ENCODE data around the gene MT1HL1. TPM values are rescaled to one million over a fixed set of nuclear protein-coding genes. Genes with fewer than 3 reads are reported as not detected.

The MT1HL1 gene
- total and polyA plus RNA-seq, 2 donors (not counting 1 experiment from before 2014, with no cell fraction given) = not detected

DNA sequence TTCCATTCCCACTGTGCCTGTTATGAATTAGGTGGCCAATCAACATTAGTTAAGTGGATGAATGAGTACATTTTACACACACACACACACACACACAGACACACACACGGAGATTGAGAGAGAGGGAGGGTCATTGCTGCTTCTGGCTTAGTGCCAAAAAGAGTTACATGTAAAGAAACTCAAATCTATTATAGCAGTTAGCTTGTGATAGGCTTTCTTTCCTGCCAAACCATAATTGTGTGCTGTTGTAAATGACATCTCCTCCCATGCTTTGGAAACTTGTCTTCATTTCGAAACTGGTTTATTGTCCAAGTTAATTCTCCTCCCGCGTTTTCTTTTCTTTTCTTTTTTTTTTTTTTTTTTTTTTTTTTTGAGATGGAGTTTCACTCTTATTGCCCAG is 1.4 kb upstream of the MT1HL1 start:
- no peaks in the 10 kb centered on the region for H3K27me3 ChIP-seq (replicated peaks in 1 of 4; ENCODE audit: control extremely low read depth in 1 of 4, control insufficient read depth in 3 of 4, insufficient read depth in 4 of 4, low read length in 3 of 4)
- ATAC-seq (ENCODE audit: low read depth) (no peak), DNase-seq (no peak)
- intact Hi-C loops (cut with micrococcal nuclease) = no loop called here
- no peak overlapping the region for H3K4me3 ChIP-seq (ENCODE audit: control extremely low read depth in 1 of 5, extremely low read depth in 1 of 5, insufficient read depth in 1 of 5, low read depth in 2 of 5, low read length in 4 of 5)
- Mint-ChIP-seq H3K4me1 (no peaks in the 10 kb centered on the region), H3K27me3 (no peaks in the 10 kb centered on the region), H3K9me3 (ENCODE audit: insufficient read depth) (no peaks in the 10 kb centered on the region), H3K27ac (no peak overlapping the region), H3K4me3 (no peak overlapping the region)
- CTCF ChIA-PET = no interaction called here
- POLR2A ChIA-PET = no interaction called here
- no peaks in the 10 kb centered on the region for H3K4me1 ChIP-seq (ENCODE audit: control insufficient read depth in 2 of 2, insufficient read depth in 2 of 2, low read length in 2 of 2)
- H3K36me3 ChIP-seq (replicated peaks in 1 of 2; ENCODE audit: control extremely low read depth in 1 of 2, control insufficient read depth in 1 of 2, extremely low read depth in 1 of 2, insufficient read depth in 2 of 2, low read length in 1 of 2) = no peaks in the 10 kb centered on the region
- no peak overlapping the region for H3K9ac ChIP-seq (ENCODE audit: low read length)
- H4K20me1 ChIP-seq (ENCODE audit: control insufficient read depth, insufficient read depth, low read length, poor library complexity, severe bottlenecking) = no peaks in the 10 kb centered on the region
- no peak overlapping the region for H2AFZ ChIP-seq (ENCODE audit: insufficient read depth, low read depth, low read length, poor library complexity, severe bottlenecking)
- no peak overlapping the region for H3K4me2 ChIP-seq (replicated peaks; ENCODE audit: low read depth, low read length, poor library complexity, severe bottlenecking)
- WGBS (ENCODE audit: insufficient coverage) = no CpG with 5 or more reads among the region's 4 CpGs
- H3K27ac ChIP-seq (ENCODE audit: low read length in 2 of 2) = no peak overlapping the region
- peaks cover 0 to 4% (median 0%) of the 10 kb centered on the region in 3 donors for H3K9me3 ChIP-seq (ENCODE audit: control extremely low read depth in 1 of 3, control insufficient read depth in 2 of 3, insufficient read depth in 1 of 3, low read length in 2 of 3)
- H3K79me2 ChIP-seq (ENCODE audit: control insufficient read depth, insufficient read depth, low read length) = no peaks in the 10 kb centered on the region
- TF ChIP-seq CTCF (IDR thresholded peaks at IDR 0.05) (no peak), EZH2 (IDR thresholded peaks at IDR 0.05; ENCODE audit: borderline replicate concordance, insufficient read depth, low read depth, low read length, poor library complexity, severe bottlenecking) (no peak)

- H3K9me3 Mint-ChIP-seq (ENCODE audit: insufficient read depth) = no peaks in the 10 kb centered on the region
- no peak overlapping the region for H3K27ac ChIP-seq (ENCODE audit: low read length in 2 of 2)
- no peaks in the 10 kb centered on the region for H3K4me1 Mint-ChIP-seq
- no peaks in the 10 kb centered on the region for H3K27me3 ChIP-seq (replicated peaks in 1 of 4; ENCODE audit: control extremely low read depth in 1 of 4, control insufficient read depth in 3 of 4, insufficient read depth in 4 of 4, low read length in 3 of 4)
- H3K27ac Mint-ChIP-seq = no peak overlapping the region
- no peak overlapping the region for H3K4me3 ChIP-seq (ENCODE audit: control extremely low read depth in 1 of 5, extremely low read depth in 1 of 5, insufficient read depth in 1 of 5, low read depth in 2 of 5, low read length in 4 of 5)
- ATAC-seq (ENCODE audit: low read depth) (no peak), DNase-seq (no peak)
- POLR2A ChIA-PET = no interaction called here
- no peaks in the 10 kb centered on the region for H3K36me3 ChIP-seq (replicated peaks in 1 of 2; ENCODE audit: control extremely low read depth in 1 of 2, control insufficient read depth in 1 of 2, extremely low read depth in 1 of 2, insufficient read depth in 2 of 2, low read length in 1 of 2)
- H3K4me1 ChIP-seq (ENCODE audit: control insufficient read depth in 2 of 2, insufficient read depth in 2 of 2, low read length in 2 of 2) = no peaks in the 10 kb centered on the region
- no peak overlapping the region for H3K4me2 ChIP-seq (replicated peaks; ENCODE audit: low read depth, low read length, poor library complexity, severe bottlenecking)
- H3K9me3 ChIP-seq (ENCODE audit: control extremely low read depth in 1 of 3, control insufficient read depth in 2 of 3, insufficient read depth in 1 of 3, low read length in 2 of 3) = peaks cover 0 to 4% (median 0%) of the 10 kb centered on the region in 3 donors
- H3K79me2 ChIP-seq (ENCODE audit: control insufficient read depth, insufficient read depth, low read length) = no peaks in the 10 kb centered on the region
- no peaks in the 10 kb centered on the region for H3K27me3 Mint-ChIP-seq
- no peaks in the 10 kb centered on the region for H4K20me1 ChIP-seq (ENCODE audit: control insufficient read depth, insufficient read depth, low read length, poor library complexity, severe bottlenecking)
- 83% methylated on average over 5 of the region's 8 CpGs for WGBS (ENCODE audit: insufficient coverage)
- CTCF ChIA-PET = no interaction called here
- TF ChIP-seq EZH2 (IDR thresholded peaks at IDR 0.05; ENCODE audit: borderline replicate concordance, insufficient read depth, low read depth, low read length, poor library complexity, severe bottlenecking) = no peak
- TF ChIP-seq CTCF (IDR thresholded peaks at IDR 0.05) = no peak
- H3K9ac ChIP-seq (ENCODE audit: low read length) = no peak overlapping the region
- no peak overlapping the region for H3K4me3 Mint-ChIP-seq
- intact Hi-C loops (cut with micrococcal nuclease) = no loop called here
- H2AFZ ChIP-seq (ENCODE audit: insufficient read depth, low read depth, low read length, poor library complexity, severe bottlenecking) = no peak overlapping the region
These were observed 725 bp downstream of the MT1HL1 start for GRCh38 chr1:237003516-237003915.

Data from B cell (primary cell).